Endodermal cell (in vitro differentiated cells): ENCODE results near the gene TMEM115. TPM values are rescaled to one million over a fixed set of nuclear protein-coding genes. Genes with fewer than 3 reads are reported as not detected.

ENCODE experiments used
- DNase-seq: peaks from one replicate; pipeline ENCODE4 v3.0.0-alpha.2; 2017
- H3K27ac ChIP-seq: 2 replicates; pipeline ENCODE4 v1.5.1; 2013; ENCODE audit warnings: mild to moderate bottlenecking, low read depth, low read length, moderate library complexity
- H3K27me3 ChIP-seq: 2 replicates; pipeline ENCODE4 v1.6.1; 2013; ENCODE audit warnings: mild to moderate bottlenecking, low read length, moderate library complexity; ENCODE audit not compliant: insufficient read depth, control insufficient read depth, poor library complexity, severe bottlenecking
- H3K36me3 ChIP-seq: 2 replicates; pipeline ENCODE4 v1.7.0; 2013; ENCODE audit warnings: mild to moderate bottlenecking, low read length, moderate library complexity; ENCODE audit not compliant: control insufficient read depth, insufficient read depth
- H3K4me1 ChIP-seq: one replicate; pipeline ENCODE4 v1.7.0; 2013; ENCODE audit warnings: low read length; ENCODE audit not compliant: control insufficient read depth, insufficient read depth
- H3K4me3 ChIP-seq: 2 replicates; pipeline ENCODE4 v1.5.1; 2013; ENCODE audit warnings: mild to moderate bottlenecking, low read length, moderate library complexity
- H3K9ac ChIP-seq: 2 replicates; pipeline ENCODE4 v1.6.1; 2013; ENCODE audit warnings: mild to moderate bottlenecking, low read length, moderate library complexity; ENCODE audit not compliant: poor library complexity, severe bottlenecking; ENCODE audit errors: extremely low read depth
- H3K9me3 ChIP-seq: 2 replicates; pipeline ENCODE4 v1.6.1; 2013; ENCODE audit warnings: mild to moderate bottlenecking, low read length, moderate library complexity; ENCODE audit not compliant: control insufficient read depth
- H3K27ac Mint-ChIP-seq: 2 replicates; pipeline ENCODE4 v1.8.0; 2020; ENCODE audit warnings: mixed read lengths
- H3K27me3 Mint-ChIP-seq: 2 replicates; pipeline ENCODE4 v1.8.0; 2021; ENCODE audit warnings: mild to moderate bottlenecking, mixed read lengths; ENCODE audit not compliant: insufficient read depth
- H3K36me3 Mint-ChIP-seq: 2 replicates; pipeline ENCODE4 v1.8.0; 2020; ENCODE audit warnings: low read depth, mixed read lengths
- H3K4me1 Mint-ChIP-seq: 2 replicates; pipeline ENCODE4 v1.8.0; 2020; ENCODE audit warnings: mixed read lengths
- H3K4me3 Mint-ChIP-seq: 2 replicates; pipeline ENCODE4 v1.8.0; 2020; ENCODE audit warnings: mild to moderate bottlenecking, moderate library complexity, mixed read lengths
- H3K9me3 Mint-ChIP-seq: 2 replicates; pipeline ENCODE4 v1.8.0; 2020; ENCODE audit warnings: mild to moderate bottlenecking, mixed read lengths
- WGBS, 2 experiments: methylation state at CpG; one replicate each; pipeline versions ENCODE4 v1.1.5 to v1.1.7; 2013; ENCODE audit warnings: missing lambda C conversion rate in 2 of 2, mixed read lengths in 1 of 2; ENCODE audit not compliant: insufficient coverage in 1 of 2, insufficient read length in 1 of 2; 5-methylcytosine and 5-hydroxymethylcytosine counted together
- total RNA-seq, 2 donors: library from RNA; stranded (reverse); fragmentation: NEBNext Ultra II Directional in 1 of 2; extraction: Animal tissue kit (Norgen Biotek cat#: 25700) in 1 of 2; gene quantifications; 2 replicates in 1 of 2; 3 replicates in 1 of 2; pipeline ENCODE4 v1.2.1, GENCODE V29; 2021
- TF ChIP-seq, protein P1 (sequence below): fragments of 200-600 bp; sonication (generic); conservative IDR thresholded peaks from 2 replicates; pipeline ENCODE4 v1.5.0; 2021; ENCODE audit warnings: antibody characterized with exemption, mild to moderate bottlenecking

The TMEM115 gene
- total RNA-seq, 2 donors from 2014 or later: 30.1 to 32.2 TPM

GRCh38 chr3:50383750-50384149 is 24.4 kb upstream of the TMEM115 start:
- DNase-seq: no peak
- H3K4me3 ChIP-seq: no peak overlapping the region
- H3K4me1 ChIP-seq: peaks cover 7% of the 10 kb centered on the region
- H3K27me3 Mint-ChIP-seq: no peaks in the 10 kb centered on the region
- no peak overlapping the region for H3K27ac Mint-ChIP-seq
- no peak overlapping the region for H3K4me3 Mint-ChIP-seq
- peaks cover 7% of the 10 kb centered on the region for H3K4me1 Mint-ChIP-seq
- WGBS, 2 experiments: 91 to 94% methylated on average over 6 of the region's 6 CpGs
- TF ChIP-seq, protein P1, sequence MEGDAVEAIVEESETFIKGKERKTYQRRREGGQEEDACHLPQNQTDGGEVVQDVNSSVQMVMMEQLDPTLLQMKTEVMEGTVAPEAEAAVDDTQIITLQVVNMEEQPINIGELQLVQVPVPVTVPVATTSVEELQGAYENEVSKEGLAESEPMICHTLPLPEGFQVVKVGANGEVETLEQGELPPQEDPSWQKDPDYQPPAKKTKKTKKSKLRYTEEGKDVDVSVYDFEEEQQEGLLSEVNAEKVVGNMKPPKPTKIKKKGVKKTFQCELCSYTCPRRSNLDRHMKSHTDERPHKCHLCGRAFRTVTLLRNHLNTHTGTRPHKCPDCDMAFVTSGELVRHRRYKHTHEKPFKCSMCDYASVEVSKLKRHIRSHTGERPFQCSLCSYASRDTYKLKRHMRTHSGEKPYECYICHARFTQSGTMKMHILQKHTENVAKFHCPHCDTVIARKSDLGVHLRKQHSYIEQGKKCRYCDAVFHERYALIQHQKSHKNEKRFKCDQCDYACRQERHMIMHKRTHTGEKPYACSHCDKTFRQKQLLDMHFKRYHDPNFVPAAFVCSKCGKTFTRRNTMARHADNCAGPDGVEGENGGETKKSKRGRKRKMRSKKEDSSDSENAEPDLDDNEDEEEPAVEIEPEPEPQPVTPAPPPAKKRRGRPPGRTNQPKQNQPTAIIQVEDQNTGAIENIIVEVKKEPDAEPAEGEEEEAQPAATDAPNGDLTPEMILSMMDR: no peak
- H3K27me3 ChIP-seq: no peaks in the 10 kb centered on the region
- H3K27ac ChIP-seq: no peak overlapping the region
- no peaks in the 10 kb centered on the region for H3K36me3 ChIP-seq
- H3K36me3 Mint-ChIP-seq: no peaks in the 10 kb centered on the region
- no peaks in the 10 kb centered on the region for H3K9me3 ChIP-seq
- H3K9me3 Mint-ChIP-seq: no peaks in the 10 kb centered on the region
- H3K9ac ChIP-seq: no peak overlapping the region

DNA sequence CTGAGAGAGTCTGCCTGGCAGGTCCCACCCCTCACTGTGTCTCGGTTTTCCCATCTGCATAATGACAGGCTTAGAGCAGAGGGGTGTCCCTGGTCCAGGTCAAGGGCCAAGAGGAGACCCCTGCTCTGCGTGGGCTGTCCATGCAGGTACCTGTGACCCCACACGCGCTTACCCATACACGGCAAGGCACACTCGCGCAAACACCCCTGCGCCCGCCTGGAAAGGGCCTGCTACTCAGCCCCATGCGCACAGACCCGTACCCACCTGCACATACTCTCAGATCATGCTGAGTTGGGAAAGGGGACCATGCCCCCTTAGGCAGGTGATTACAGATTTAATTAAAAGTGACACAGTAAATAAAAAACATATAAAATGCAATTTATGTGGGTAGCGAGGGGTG is 23.4 kb upstream of the TMEM115 start:
- H3K27ac ChIP-seq: no peak overlapping the region
- Mint-ChIP-seq H3K4me1 (peaks cover 7% of the 10 kb centered on the region), H3K27me3 (no peaks in the 10 kb centered on the region), H3K27ac (no peak overlapping the region), H3K4me3 (no peak overlapping the region), H3K9me3 (no peaks in the 10 kb centered on the region), H3K36me3 (no peaks in the 10 kb centered on the region)
- no peak overlapping the region for H3K9ac ChIP-seq
- 91 to 100% methylated on average over 1 to 12 of the region's 12 CpGs for WGBS, 2 experiments
- no peak overlapping the region for H3K4me3 ChIP-seq
- DNase-seq: no peak
- TF ChIP-seq, protein P1: no peak
- no peaks in the 10 kb centered on the region for H3K27me3 ChIP-seq
- H3K36me3 ChIP-seq: no peaks in the 10 kb centered on the region
- no peaks in the 10 kb centered on the region for H3K9me3 ChIP-seq
- peaks cover 7% of the 10 kb centered on the region for H3K4me1 ChIP-seq

- Histone ChIP-seq H3K4me1 (peaks cover 7% of the 10 kb centered on the region), H3K36me3 (no peaks in the 10 kb centered on the region), H3K27ac (no peak overlapping the region), H3K9me3 (no peaks in the 10 kb centered on the region), H3K4me3 (no peak overlapping the region), H3K9ac (no peak overlapping the region), H3K27me3 (no peaks in the 10 kb centered on the region)
- no peaks in the 10 kb centered on the region for H3K36me3 Mint-ChIP-seq
- no peak for DNase-seq
- no peaks in the 10 kb centered on the region for H3K9me3 Mint-ChIP-seq
- H3K27ac Mint-ChIP-seq: no peak overlapping the region
- H3K4me3 Mint-ChIP-seq: no peak overlapping the region
- TF ChIP-seq, protein P1: no peak
- no peaks in the 10 kb centered on the region for H3K27me3 Mint-ChIP-seq
- 90 to 100% methylated on average over 3 to 4 of the region's 4 CpGs for WGBS, 2 experiments
- peaks cover 7% of the 10 kb centered on the region for H3K4me1 Mint-ChIP-seq
Observed at GRCh38 chr3:50381383-50381782, 22.1 kb upstream of the TMEM115 start.
